ENCODE measurements around the gene CDK14.

CDK14 gene

GRCh38 chr7:90977056-90977455, 380.9 kb downstream of the CDK14 start:
- H3K4me3 Mint-ChIP-seq = no peak overlapping the region
- no peaks in the 10 kb centered on the region for H3K27me3 Mint-ChIP-seq
- H3K9me3 Mint-ChIP-seq = peaks cover 25% of the 10 kb centered on the region
- no peaks in the 10 kb centered on the region for H3K36me3 Mint-ChIP-seq (ENCODE audit: low read depth)
- no peaks in the 10 kb centered on the region for H3K4me1 Mint-ChIP-seq (ENCODE audit: low read depth)
- no peak for DNase-seq
- H3K27ac Mint-ChIP-seq = no peak overlapping the region

GRCh38 chr7:90980545-90980944, 384.4 kb downstream of the CDK14 start:
- no peak overlapping the region for H3K27ac Mint-ChIP-seq
- no peak for DNase-seq
- no peaks in the 10 kb centered on the region for H3K36me3 Mint-ChIP-seq (ENCODE audit: low read depth)
- H3K4me3 Mint-ChIP-seq = no peak overlapping the region
- peaks cover 24% of the 10 kb centered on the region for H3K9me3 Mint-ChIP-seq
- no peaks in the 10 kb centered on the region for H3K4me1 Mint-ChIP-seq (ENCODE audit: low read depth)
- no peaks in the 10 kb centered on the region for H3K27me3 Mint-ChIP-seq

GRCh38 chr7:90982228-90982627, 386.1 kb downstream of the CDK14 start:
- no peak for DNase-seq
- Mint-ChIP-seq H3K9me3 (peaks cover 12% of the 10 kb centered on the region), H3K36me3 (ENCODE audit: low read depth) (no peaks in the 10 kb centered on the region), H3K4me3 (no peak overlapping the region), H3K4me1 (ENCODE audit: low read depth) (no peaks in the 10 kb centered on the region), H3K27ac (no peak overlapping the region), H3K27me3 (no peaks in the 10 kb centered on the region)

- H3K9me3 Mint-ChIP-seq = peaks cover 11% of the 10 kb centered on the region
- H3K27me3 Mint-ChIP-seq = no peaks in the 10 kb centered on the region
- H3K4me1 Mint-ChIP-seq (ENCODE audit: low read depth) = no peaks in the 10 kb centered on the region
- DNase-seq = no peak
- no peaks in the 10 kb centered on the region for H3K36me3 Mint-ChIP-seq (ENCODE audit: low read depth)
- H3K27ac Mint-ChIP-seq = no peak overlapping the region
- no peak overlapping the region for H3K4me3 Mint-ChIP-seq
These were observed 388.6 kb downstream of the CDK14 start for GRCh38 chr7:90984692-90985091.

- DNase-seq = no peak
- H3K9me3 Mint-ChIP-seq = no peaks in the 10 kb centered on the region
- H3K4me3 Mint-ChIP-seq = no peak overlapping the region
- H3K36me3 Mint-ChIP-seq (ENCODE audit: low read depth) = no peaks in the 10 kb centered on the region
- H3K27ac Mint-ChIP-seq = no peak overlapping the region
- H3K27me3 Mint-ChIP-seq = no peaks in the 10 kb centered on the region
- H3K4me1 Mint-ChIP-seq (ENCODE audit: low read depth) = no peaks in the 10 kb centered on the region
These were observed 392.4 kb downstream of the CDK14 start for GRCh38 chr7:90988516-90988915.

GRCh38 chr7:90988996-90989765, 393.1 kb downstream of the CDK14 start:
- DNase-seq = no peak
- H3K4me3 Mint-ChIP-seq = no peak overlapping the region
- H3K27ac Mint-ChIP-seq = no peak overlapping the region
- no peaks in the 10 kb centered on the region for H3K4me1 Mint-ChIP-seq (ENCODE audit: low read depth)
- no peaks in the 10 kb centered on the region for H3K9me3 Mint-ChIP-seq
- H3K27me3 Mint-ChIP-seq = no peaks in the 10 kb centered on the region
- H3K36me3 Mint-ChIP-seq (ENCODE audit: low read depth) = no peaks in the 10 kb centered on the region

GRCh38 chr7:90994121-90994520, 398.0 kb downstream of the CDK14 start:
- Mint-ChIP-seq H3K9me3 (no peaks in the 10 kb centered on the region), H3K4me1 (ENCODE audit: low read depth) (no peaks in the 10 kb centered on the region), H3K27me3 (no peaks in the 10 kb centered on the region), H3K4me3 (no peak overlapping the region), H3K27ac (no peak overlapping the region), H3K36me3 (ENCODE audit: low read depth) (no peaks in the 10 kb centered on the region)
- no peak for DNase-seq

GRCh38 chr7:90994601-90995000, 398.5 kb downstream of the CDK14 start:
- Mint-ChIP-seq H3K9me3 (no peaks in the 10 kb centered on the region), H3K27ac (no peak overlapping the region), H3K4me3 (no peak overlapping the region), H3K36me3 (ENCODE audit: low read depth) (no peaks in the 10 kb centered on the region), H3K4me1 (ENCODE audit: low read depth) (no peaks in the 10 kb centered on the region), H3K27me3 (no peaks in the 10 kb centered on the region)
- DNase-seq = no peak

GRCh38 chr7:90995996-90996395, 399.9 kb downstream of the CDK14 start:
- no peak overlapping the region for H3K4me3 Mint-ChIP-seq
- no peaks in the 10 kb centered on the region for H3K27me3 Mint-ChIP-seq
- H3K9me3 Mint-ChIP-seq = no peaks in the 10 kb centered on the region
- H3K36me3 Mint-ChIP-seq (ENCODE audit: low read depth) = no peaks in the 10 kb centered on the region
- DNase-seq = no peak
- no peak overlapping the region for H3K27ac Mint-ChIP-seq
- H3K4me1 Mint-ChIP-seq (ENCODE audit: low read depth) = no peaks in the 10 kb centered on the region

GRCh38 chr7:90999989-91000979, 404.2 kb downstream of the CDK14 start:
- Mint-ChIP-seq H3K36me3 (ENCODE audit: low read depth) (no peaks in the 10 kb centered on the region), H3K4me1 (ENCODE audit: low read depth) (no peaks in the 10 kb centered on the region), H3K9me3 (no peaks in the 10 kb centered on the region), H3K27me3 (no peaks in the 10 kb centered on the region), H3K27ac (no peak overlapping the region), H3K4me3 (no peak overlapping the region)
- DNase-seq = no peak

GRCh38 chr7:91005024-91005423, 408.9 kb downstream of the CDK14 start:
- H3K36me3 Mint-ChIP-seq (ENCODE audit: low read depth) = no peaks in the 10 kb centered on the region
- H3K27me3 Mint-ChIP-seq = no peaks in the 10 kb centered on the region
- no peaks in the 10 kb centered on the region for H3K4me1 Mint-ChIP-seq (ENCODE audit: low read depth)
- DNase-seq = no peak
- H3K27ac Mint-ChIP-seq = no peak overlapping the region
- H3K9me3 Mint-ChIP-seq = no peaks in the 10 kb centered on the region
- H3K4me3 Mint-ChIP-seq = no peak overlapping the region

- no peaks in the 10 kb centered on the region for H3K27me3 Mint-ChIP-seq
- DNase-seq = no peak
- no peaks in the 10 kb centered on the region for H3K4me1 Mint-ChIP-seq (ENCODE audit: low read depth)
- no peak overlapping the region for H3K4me3 Mint-ChIP-seq
- H3K27ac Mint-ChIP-seq = no peak overlapping the region
- no peaks in the 10 kb centered on the region for H3K9me3 Mint-ChIP-seq
- H3K36me3 Mint-ChIP-seq (ENCODE audit: low read depth) = no peaks in the 10 kb centered on the region
These were observed 409.7 kb downstream of the CDK14 start for GRCh38 chr7:91005841-91006240.

GRCh38 chr7:91007371-91007770, 411.2 kb downstream of the CDK14 start:
- no peak overlapping the region for H3K4me3 Mint-ChIP-seq
- H3K9me3 Mint-ChIP-seq = no peaks in the 10 kb centered on the region
- no peaks in the 10 kb centered on the region for H3K4me1 Mint-ChIP-seq (ENCODE audit: low read depth)
- no peaks in the 10 kb centered on the region for H3K27me3 Mint-ChIP-seq
- DNase-seq = no peak
- H3K27ac Mint-ChIP-seq = no peak overlapping the region
- no peaks in the 10 kb centered on the region for H3K36me3 Mint-ChIP-seq (ENCODE audit: low read depth)

- H3K36me3 Mint-ChIP-seq (ENCODE audit: low read depth) = no peaks in the 10 kb centered on the region
- DNase-seq = no peak
- no peaks in the 10 kb centered on the region for H3K4me1 Mint-ChIP-seq (ENCODE audit: low read depth)
- no peaks in the 10 kb centered on the region for H3K9me3 Mint-ChIP-seq
- H3K4me3 Mint-ChIP-seq = no peak overlapping the region
- H3K27me3 Mint-ChIP-seq = no peaks in the 10 kb centered on the region
- no peak overlapping the region for H3K27ac Mint-ChIP-seq
These were observed 417.0 kb downstream of the CDK14 start for GRCh38 chr7:91013078-91013477.

All from activated T-cell treated with anti-CD3 and anti-CD28 coated beads, Interleukin-2, amount 50 U/mL, for 24 hours (primary cell).